ENCODE results near the gene S100A12. TPM values are rescaled to one million over a fixed set of nuclear protein-coding genes. Genes with fewer than 3 reads are reported as not detected.

Gene S100A12
- polyA plus RNA-seq, 1 of the 3 experiments (the other 2 are of a cell fraction) = not detected

GRCh38 chr1:153404086-153404635 is 28.7 kb upstream of the S100A12 start:
- ChIA-PET CTCF (interaction anchor here (0.6 kb wide), 1 partner anchor 52 kb away, joined by 3 read pairs; no protein-coding TSS in a partner anchor), POLR2A (no interaction called here)
- H3K27ac ChIP-seq (ENCODE audit: low read depth in 2 of 2, low read length in 1 of 2) = no peak overlapping the region
- H3K79me2 ChIP-seq (ENCODE audit: insufficient read depth) = no peaks in the 10 kb centered on the region
- H3K4me3 ChIP-seq (ENCODE audit: low read depth in 2 of 2, low read length in 1 of 2) = no peak overlapping the region
- H3K4me1 ChIP-seq (ENCODE audit: control insufficient read depth in 1 of 2, insufficient read depth in 2 of 2, low read depth in 1 of 2, low read length in 1 of 2) = no peaks in the 10 kb centered on the region
- DNase-seq = no peak
- 19% methylated on average over 7 of the region's 7 CpGs for WGBS (ENCODE audit: low lambda C conversion rate)
- H3K9me3 ChIP-seq = no peaks in the 10 kb centered on the region
- no peak overlapping the region for H2AFZ ChIP-seq (ENCODE audit: low read depth)
- no peak overlapping the region for H3K4me2 ChIP-seq
- peaks cover 32% of the 10 kb centered on the region; the same call in 1 of the 2 replicates for H3K27me3 ChIP-seq (ENCODE audit: insufficient read depth)
- H3K9ac ChIP-seq = no peak overlapping the region
- H3K9me2 ChIP-seq = no peaks in the 10 kb centered on the region
- no peaks in the 10 kb centered on the region for H3K36me3 ChIP-seq (replicated peaks in 1 of 2; ENCODE audit: control insufficient read depth in 1 of 2, insufficient read depth in 2 of 2, low read length in 1 of 2)
- no peaks in the 10 kb centered on the region for H4K20me1 ChIP-seq (ENCODE audit: insufficient read depth)
- no peaks in the 10 kb centered on the region for H3F3A ChIP-seq (replicated peaks; ENCODE audit: insufficient read depth)
- no peak for TF ChIP-seq MXI1 (IDR thresholded peaks at IDR 0.05; ENCODE audit: low read depth, low read length)
- no peak for TF ChIP-seq POLR2AphosphoS5 (IDR thresholded peaks at IDR 0.05; ENCODE audit: low read depth, low read length)
- TF ChIP-seq SIN3A (IDR thresholded peaks at IDR 0.05; ENCODE audit: borderline replicate concordance, low read depth, low read length) = no peak
- no peak for TF ChIP-seq CTCF (IDR thresholded peaks at IDR 0.05)
- no peak for TF ChIP-seq RCOR1 (IDR thresholded peaks at IDR 0.05; ENCODE audit: low read length)
- TF ChIP-seq TAF1 (IDR thresholded peaks at IDR 0.05; ENCODE audit: borderline replicate concordance, low read depth, low read length) = no peak
- TF ChIP-seq SMC3 (IDR thresholded peaks at IDR 0.05; ENCODE audit: low read depth, low read length) = no peak
- no peak for TF ChIP-seq FOSL2 (IDR thresholded peaks at IDR 0.05; ENCODE audit: borderline replicate concordance, low read depth)
- no peak for TF ChIP-seq GABPA (IDR thresholded peaks at IDR 0.05; ENCODE audit: low read depth)
- TF ChIP-seq RXRA (IDR thresholded peaks at IDR 0.05; ENCODE audit: borderline replicate concordance, low read depth) = no peak

GRCh38 chr1:153403421-153404085 is 28.1 kb upstream of the S100A12 start:
- no peaks in the 10 kb centered on the region for H3K36me3 ChIP-seq (replicated peaks in 1 of 2; ENCODE audit: control insufficient read depth in 1 of 2, insufficient read depth in 2 of 2, low read length in 1 of 2)
- no peaks in the 10 kb centered on the region for H3K9me2 ChIP-seq
- H3K4me3 ChIP-seq (ENCODE audit: low read depth in 2 of 2, low read length in 1 of 2) = no peak overlapping the region
- H3K4me2 ChIP-seq = no peak overlapping the region
- H3K27ac ChIP-seq (ENCODE audit: low read depth in 2 of 2, low read length in 1 of 2) = no peak overlapping the region
- WGBS (ENCODE audit: low lambda C conversion rate) = 19% methylated on average over 11 of the region's 11 CpGs
- peaks cover 32% of the 10 kb centered on the region; the same call in 1 of the 2 replicates for H3K27me3 ChIP-seq (ENCODE audit: insufficient read depth)
- H3K79me2 ChIP-seq (ENCODE audit: insufficient read depth) = no peaks in the 10 kb centered on the region
- POLR2A ChIA-PET = no interaction called here
- CTCF ChIA-PET = interaction anchor here (0.6 to 1.2 kb wide), 2 partner anchors 50 to 51 kb away, joined by 3 read pairs; no protein-coding TSS in a partner anchor
- H3K4me1 ChIP-seq (ENCODE audit: control insufficient read depth in 1 of 2, insufficient read depth in 2 of 2, low read depth in 1 of 2, low read length in 1 of 2) = no peaks in the 10 kb centered on the region
- H3K9me3 ChIP-seq = no peaks in the 10 kb centered on the region
- H2AFZ ChIP-seq (ENCODE audit: low read depth) = no peak overlapping the region
- no peak for DNase-seq
- no peak for TF ChIP-seq ELF1 (IDR thresholded peaks at IDR 0.05)
- no peak for TF ChIP-seq RCOR1 (IDR thresholded peaks at IDR 0.05; ENCODE audit: low read length)
- no peak for TF ChIP-seq MEF2A (IDR thresholded peaks at IDR 0.05; ENCODE audit: borderline replicate concordance, low read depth)
- TF ChIP-seq TCF12 (IDR thresholded peaks at IDR 0.05) = no peak
- no peak for TF ChIP-seq RAD21 (IDR thresholded peaks at IDR 0.05; ENCODE audit: low read length)
- no peak for TF ChIP-seq CHD2 (IDR thresholded peaks at IDR 0.05; ENCODE audit: low read length, partially characterized antibody)
- no peak for TF ChIP-seq RXRA (IDR thresholded peaks at IDR 0.05; ENCODE audit: borderline replicate concordance, low read depth)
- TF ChIP-seq MAX (IDR thresholded peaks at IDR 0.05; ENCODE audit: low read depth) = no peak
- TF ChIP-seq POLR2AphosphoS5 (IDR thresholded peaks at IDR 0.05; ENCODE audit: low read depth, low read length) = no peak
- no peak for TF ChIP-seq ZBTB33 (IDR thresholded peaks at IDR 0.05; ENCODE audit: borderline replicate concordance, low read depth)
- TF ChIP-seq FOSL2 (IDR thresholded peaks at IDR 0.05; ENCODE audit: borderline replicate concordance, low read depth) = no peak
- no peak for TF ChIP-seq GABPA (IDR thresholded peaks at IDR 0.05; ENCODE audit: low read depth)
- TF ChIP-seq NFIC (IDR thresholded peaks at IDR 0.05; ENCODE audit: borderline replicate concordance) = no peak
- no peak for TF ChIP-seq FOXM1 (IDR thresholded peaks at IDR 0.05; ENCODE audit: low read depth)
- no peak for TF ChIP-seq GATA2 (CRISPR knock-in tag; IDR thresholded peaks at IDR 0.05)
- no peak for TF ChIP-seq TAF1 (IDR thresholded peaks at IDR 0.05; ENCODE audit: borderline replicate concordance, low read depth, low read length)
- H4K20me1 ChIP-seq (ENCODE audit: insufficient read depth) = no peaks in the 10 kb centered on the region
- H3K9ac ChIP-seq = no peak overlapping the region
- H3F3A ChIP-seq (replicated peaks; ENCODE audit: insufficient read depth) = no peaks in the 10 kb centered on the region

Data from SK-N-SH (cell line).